Right lobe of liver (tissue), 6 donors: ENCODE data around the gene TMEM132D. TPM values are rescaled to one million over a fixed set of nuclear protein-coding genes. Genes with fewer than 3 reads are reported as not detected.
"Not testable (repeated sequence)": the region's sequence is repeated elsewhere in the genome, so short reads cannot be mapped to it uniquely, and the experiment has no call there.

Experiments
- ATAC-seq, 4 donors: fragments of 200-7000 bp; cut with Tn5 transposase; one replicate each; pipeline ENCODE4 v1.9.1; 2020; ENCODE audit warnings: mild to moderate bottlenecking in 4 of 4, moderate library complexity in 4 of 4
- DNase-seq, 3 donors: peaks; one replicate each; pipeline ENCODE4 v3.0.0-alpha.2; 2020
- H3K27ac ChIP-seq, 3 donors: fragments of 200-600 bp; one replicate each; pipeline ENCODE4 v1.8.0; 2022
- H3K27me3 ChIP-seq, 2 donors: fragments of 200-600 bp; one replicate each; pipeline ENCODE4 v1.8.0; 2022
- H3K36me3 ChIP-seq, 4 donors: fragments of 200-600 bp; sonication (generic) in 1 of 4; one replicate each; pipeline versions ENCODE4 v1.5.1 to v1.8.0; 2017 to 2022; ENCODE audit warnings: control low read depth in 1 of 4
- H3K4me1 ChIP-seq, 4 donors: fragments of 200-600 bp; sonication (generic) in 1 of 4; one replicate each; pipeline versions ENCODE4 v1.5.1 to v1.8.0; 2017 to 2022; ENCODE audit warnings: control low read depth in 1 of 4
- H3K4me3 ChIP-seq, 3 donors: fragments of 200-600 bp; one replicate each; pipeline ENCODE4 v1.8.0; 2022
- H3K9me3 ChIP-seq, 4 donors: fragments of 200-600 bp; sonication (generic) in 1 of 4; one replicate each; pipeline versions ENCODE4 v1.5.1 to v1.8.0; 2017 to 2022; ENCODE audit warnings: control low read depth in 1 of 4
- POLR2A ChIP-seq: fragments of 450-650 bp; IDR thresholded peaks from one replicate; pipeline ENCODE4 v1.6.1; 2017; ENCODE audit warnings: antibody characterized with exemption, mild to moderate bottlenecking
- WGBS: methylation state at CpG from one replicate; pipeline ENCODE4 v1.1.6; 2018; ENCODE audit warnings: low coverage, low lambda C conversion rate; ENCODE audit not compliant: insufficient coverage; ENCODE audit errors: missing lambda C conversion rate; 5-methylcytosine and 5-hydroxymethylcytosine counted together
- intact Hi-C, 2 donors: fragments of 100-400 bp; cut with DNase I; formaldehyde crosslinking; loops; one replicate each; pipeline versions ENCODE4 v1.11.2 to v1.14.1; 2022
- total RNA-seq, 6 experiments: library from RNA; depleted of rRNA in 2 of 6; stranded (reverse); fragments of >200 nt in 2 of 6; fragmentation: NEBNext Ultra II Directional in 3 of 6; extraction: Animal tissue kit (Norgen Biotek cat#: 25700) in 3 of 6; gene quantifications; one replicate each; pipeline versions ENCODE4 v1.1.0 to v1.2.4, GENCODE V29; 2016 to 2023
- TF ChIP-seq, protein P1 (sequence below), 4 donors: fragments of 200-600 bp in 3 of 4; fragments of 450-650 bp in 1 of 4; IDR thresholded peaks; one replicate each; pipeline versions ENCODE4 v1.5.1 to v1.8.0; 2016 to 2022; ENCODE audit warnings: antibody characterized with exemption in 4 of 4, mild to moderate bottlenecking in 2 of 4
- donor health status: DM: no; HTN: yes; CAD: no.
- donor health status: DM: no; HTN: no; CAD: no.
- donor health status: DM: no; HTN: no; CAD: no.
- donor health status: DM: no; HTN: yes; CAD: no.
- donor health status: DM: no; HTN: yes; CAD: no.

TMEM132D gene
- total RNA-seq, 6 experiments from 2014 or later, result 0.10 to 0.35 (median 0.33) TPM; not detected in 3

DNA sequence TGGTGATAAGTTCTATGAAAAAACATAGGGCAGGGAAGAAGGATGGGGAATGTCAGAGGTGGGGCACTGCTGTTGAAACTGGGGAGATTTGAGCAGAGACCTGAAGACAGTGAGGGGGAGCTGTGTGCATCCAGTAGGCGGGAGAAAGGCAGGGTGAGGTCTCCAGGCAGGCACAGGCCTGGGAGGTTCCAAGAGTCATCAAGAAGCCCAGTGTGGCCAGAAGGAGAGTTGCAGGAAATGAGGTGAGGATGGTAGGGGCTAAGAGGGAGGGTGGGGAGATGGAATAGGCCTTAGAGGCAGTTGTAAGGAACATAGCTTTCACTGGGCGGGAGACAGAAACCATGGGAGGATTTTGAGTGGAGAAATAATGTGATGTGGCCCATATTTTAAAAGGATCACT lies 708.7 kb downstream of the TMEM132D start:
- no peak for ATAC-seq
- intact Hi-C loops, result no loop called here
- WGBS, result 82% methylated on average over 2 of the region's 2 CpGs

DNA sequence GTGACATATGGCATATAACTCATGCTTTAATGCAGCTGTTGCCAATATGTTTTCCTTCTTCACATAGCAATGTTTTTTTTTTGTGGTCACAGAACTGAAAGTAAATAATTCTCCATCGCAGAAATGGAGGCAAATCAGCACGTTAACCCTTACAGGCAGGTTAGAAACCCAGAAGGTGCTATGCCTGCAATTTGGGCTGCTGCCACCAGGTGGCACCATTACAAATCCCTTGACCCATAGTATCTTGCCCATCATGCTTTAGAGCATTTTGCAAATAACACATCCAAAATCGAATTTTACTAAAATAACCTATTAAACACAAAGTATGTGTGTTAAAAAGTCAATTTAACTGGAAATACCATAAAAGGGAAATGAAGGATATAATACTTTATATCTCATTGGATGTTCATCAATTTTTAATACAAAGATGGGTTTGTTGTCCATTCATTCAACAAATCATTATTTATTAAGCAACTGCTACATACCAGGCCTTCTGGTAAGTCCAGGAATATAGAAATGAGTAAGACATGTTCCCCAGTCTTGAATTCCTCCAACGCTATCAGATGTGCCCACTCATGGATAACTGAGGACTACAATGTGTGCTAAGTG lies 710.5 kb downstream of the TMEM132D start:
- H3K36me3 ChIP-seq, result no peaks in the 10 kb centered on the region
- intact Hi-C loops, result no loop called here
- H3K27me3 ChIP-seq, result no peaks in the 10 kb centered on the region
- no peak overlapping the region for H3K27ac ChIP-seq
- TF ChIP-seq, protein P1, sequence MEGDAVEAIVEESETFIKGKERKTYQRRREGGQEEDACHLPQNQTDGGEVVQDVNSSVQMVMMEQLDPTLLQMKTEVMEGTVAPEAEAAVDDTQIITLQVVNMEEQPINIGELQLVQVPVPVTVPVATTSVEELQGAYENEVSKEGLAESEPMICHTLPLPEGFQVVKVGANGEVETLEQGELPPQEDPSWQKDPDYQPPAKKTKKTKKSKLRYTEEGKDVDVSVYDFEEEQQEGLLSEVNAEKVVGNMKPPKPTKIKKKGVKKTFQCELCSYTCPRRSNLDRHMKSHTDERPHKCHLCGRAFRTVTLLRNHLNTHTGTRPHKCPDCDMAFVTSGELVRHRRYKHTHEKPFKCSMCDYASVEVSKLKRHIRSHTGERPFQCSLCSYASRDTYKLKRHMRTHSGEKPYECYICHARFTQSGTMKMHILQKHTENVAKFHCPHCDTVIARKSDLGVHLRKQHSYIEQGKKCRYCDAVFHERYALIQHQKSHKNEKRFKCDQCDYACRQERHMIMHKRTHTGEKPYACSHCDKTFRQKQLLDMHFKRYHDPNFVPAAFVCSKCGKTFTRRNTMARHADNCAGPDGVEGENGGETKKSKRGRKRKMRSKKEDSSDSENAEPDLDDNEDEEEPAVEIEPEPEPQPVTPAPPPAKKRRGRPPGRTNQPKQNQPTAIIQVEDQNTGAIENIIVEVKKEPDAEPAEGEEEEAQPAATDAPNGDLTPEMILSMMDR (IDR thresholded peaks at IDR 0.05), result peak; percentile 32 to 67 (median 50)
- no peak for TF ChIP-seq POLR2A
- no peaks in the 10 kb centered on the region for H3K4me1 ChIP-seq
- ATAC-seq (no peak), DNase-seq (no peak)
- 55% methylated on average over 4 of the region's 4 CpGs for WGBS
- H3K4me3 ChIP-seq, result no peak overlapping the region
- no peaks in the 10 kb centered on the region for H3K9me3 ChIP-seq

More for the DNA sequence above, 708.7 kb downstream of the TMEM132D start:
- Histone ChIP-seq H3K4me3 (no peak overlapping the region), H3K4me1 (no peaks in the 10 kb centered on the region), H3K27ac (no peak overlapping the region), H3K27me3 (no peaks in the 10 kb centered on the region), H3K9me3 (no peaks in the 10 kb centered on the region), H3K36me3 (no peaks in the 10 kb centered on the region)
- DNase-seq, result no peak
- no peak for TF ChIP-seq POLR2A
- TF ChIP-seq, protein P1 (IDR thresholded peaks at IDR 0.05), result no peak

DNA sequence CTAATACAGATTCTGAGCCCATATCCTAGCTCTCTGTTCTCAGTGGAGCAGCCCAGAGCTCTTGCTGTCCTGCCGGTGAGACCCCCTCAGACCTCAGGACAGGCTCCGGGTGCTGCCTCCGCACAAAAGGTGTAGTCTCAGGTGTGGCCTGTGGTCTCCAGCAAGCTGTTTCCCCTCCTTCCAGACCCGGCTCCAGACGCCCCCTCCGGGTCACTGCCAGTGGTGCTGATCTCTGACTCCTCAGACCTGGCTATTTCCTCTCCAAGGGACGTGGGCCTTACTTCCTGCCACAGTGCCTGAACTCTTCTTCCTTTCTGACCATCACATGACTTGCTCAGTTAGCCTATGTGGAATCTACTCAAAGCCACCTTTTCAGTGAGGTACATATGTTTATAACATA lies 713.0 kb downstream of the TMEM132D start:
- DNase-seq (no peak), ATAC-seq (peak in 1 of 4 donors; percentile 19)
- H3K4me1 ChIP-seq, result no peaks in the 10 kb centered on the region
- TF ChIP-seq, protein P1 (IDR thresholded peaks at IDR 0.05), result no peak
- TF ChIP-seq POLR2A, result no peak
- H3K36me3 ChIP-seq, result no peaks in the 10 kb centered on the region
- 36% methylated on average over 2 of the region's 7 CpGs for WGBS
- no peak overlapping the region for H3K27ac ChIP-seq
- intact Hi-C loops, result no loop called here
- no peak overlapping the region for H3K4me3 ChIP-seq
- H3K27me3 ChIP-seq, result no peaks in the 10 kb centered on the region
- H3K9me3 ChIP-seq, result no peaks in the 10 kb centered on the region

DNA sequence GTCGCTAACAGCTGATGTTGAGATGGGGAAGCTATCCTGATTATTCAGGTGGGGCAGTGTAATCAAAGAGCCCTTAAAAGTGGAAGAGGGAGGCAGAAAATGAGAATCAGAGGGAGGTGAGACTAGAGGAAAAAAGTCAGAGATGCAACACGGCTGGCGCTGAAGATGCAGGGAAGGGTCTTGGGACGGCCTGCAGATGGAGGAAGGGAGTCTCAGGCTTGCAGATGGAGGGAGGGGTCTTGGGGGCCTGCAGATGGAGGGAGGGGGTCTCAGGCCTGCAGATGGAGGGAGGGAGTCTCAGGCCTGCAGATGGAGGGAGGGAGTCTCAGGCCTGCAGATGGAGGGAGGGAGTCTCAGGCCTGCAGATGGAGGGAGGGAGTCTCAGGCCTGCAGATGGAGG lies 713.9 kb downstream of the TMEM132D start:
- WGBS, result 81% methylated on average over 4 of the region's 4 CpGs
- DNase-seq, ATAC-seq, intact Hi-C loops, H3K27ac ChIP-seq, H3K27me3 ChIP-seq, H3K36me3 ChIP-seq, H3K9me3 ChIP-seq, H3K4me3 ChIP-seq, H3K4me1 ChIP-seq: not testable (repeated sequence)

DNA sequence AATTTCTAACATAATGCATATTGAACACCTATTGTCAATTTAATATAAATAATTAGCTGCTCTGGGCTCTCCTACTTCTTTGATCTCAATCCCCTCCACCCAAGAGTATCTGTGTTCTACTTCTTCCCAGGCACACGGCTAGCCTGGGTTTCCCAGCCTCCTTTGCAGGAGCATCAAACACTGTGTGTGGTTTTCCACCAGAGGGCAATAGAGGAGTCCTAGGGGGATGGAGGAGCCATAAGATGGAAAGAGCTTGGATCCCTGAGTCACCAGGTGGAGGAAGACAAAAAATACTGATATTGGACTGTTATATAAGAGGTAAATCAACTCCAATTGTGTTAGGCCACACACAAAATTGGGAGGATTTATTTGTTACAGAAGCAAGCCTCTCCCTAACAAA lies 716.9 kb downstream of the TMEM132D start:
- Histone ChIP-seq H3K4me1 (no peaks in the 10 kb centered on the region), H3K27me3 (no peaks in the 10 kb centered on the region), H3K27ac (no peak overlapping the region), H3K36me3 (no peaks in the 10 kb centered on the region), H3K4me3 (no peak overlapping the region), H3K9me3 (no peaks in the 10 kb centered on the region)
- ATAC-seq, result no peak
- intact Hi-C loops, result no loop called here
- TF ChIP-seq, protein P1 (IDR thresholded peaks at IDR 0.05), result no peak
- TF ChIP-seq POLR2A, result no peak
- WGBS, result 50% methylated on average over 1 of the region's 1 CpG
- DNase-seq, result no peak
